CD4-positive, alpha-beta T cell treated with Interleukin-4 for 4 hours (primary cell): ENCODE measurements around the gene STX2.
"Not testable (repeated sequence)": the region's sequence is repeated elsewhere in the genome, so short reads cannot be mapped to it uniquely, and the experiment has no call there.

ENCODE experiments used
- DNase-seq: peaks from one replicate; pipeline ENCODE4 v3.0.0-alpha.2; 2020

Gene STX2

GRCh38 chr12:130761537-130762318 is 77.3 kb downstream of the STX2 start:
- DNase-seq: peak; percentile 44

GRCh38 chr12:130754234-130754901 is 84.7 kb downstream of the STX2 start:
- no peak for DNase-seq

GRCh38 chr12:130752692-130753230 is 86.3 kb downstream of the STX2 start:
- DNase-seq: no peak

- not testable (repeated sequence) for DNase-seq
These were observed 87.0 kb downstream of the STX2 start for GRCh38 chr12:130752037-130752436.

GRCh38 chr12:130748786-130749185 is 90.3 kb downstream of the STX2 start:
- DNase-seq: no peak

GRCh38 chr12:130747867-130748740 is 90.9 kb downstream of the STX2 start:
- DNase-seq: peak; percentile 53

- DNase-seq: no peak
These were observed 92.5 kb downstream of the STX2 start for GRCh38 chr12:130746546-130746945.

GRCh38 chr12:130745921-130746320 is 93.1 kb downstream of the STX2 start:
- DNase-seq: no peak

- no peak for DNase-seq
These were observed 94.8 kb downstream of the STX2 start for GRCh38 chr12:130744274-130744673.

GRCh38 chr12:130743606-130744005 is 95.4 kb downstream of the STX2 start:
- DNase-seq: no peak

GRCh38 chr12:130743176-130743575 is 95.9 kb downstream of the STX2 start:
- no peak for DNase-seq

- DNase-seq: no peak
These were observed 96.3 kb downstream of the STX2 start for GRCh38 chr12:130742716-130743115.

- no peak for DNase-seq
These were observed 96.9 kb downstream of the STX2 start for GRCh38 chr12:130742112-130742511.
